ENCODE results near the gene ARFGAP1. TPM values are rescaled to one million over a fixed set of nuclear protein-coding genes. Genes with fewer than 3 reads are reported as not detected.

Gene ARFGAP1
- total RNA-seq, 2 donors from 2014 or later: 52.7 to 162 TPM

DNA sequence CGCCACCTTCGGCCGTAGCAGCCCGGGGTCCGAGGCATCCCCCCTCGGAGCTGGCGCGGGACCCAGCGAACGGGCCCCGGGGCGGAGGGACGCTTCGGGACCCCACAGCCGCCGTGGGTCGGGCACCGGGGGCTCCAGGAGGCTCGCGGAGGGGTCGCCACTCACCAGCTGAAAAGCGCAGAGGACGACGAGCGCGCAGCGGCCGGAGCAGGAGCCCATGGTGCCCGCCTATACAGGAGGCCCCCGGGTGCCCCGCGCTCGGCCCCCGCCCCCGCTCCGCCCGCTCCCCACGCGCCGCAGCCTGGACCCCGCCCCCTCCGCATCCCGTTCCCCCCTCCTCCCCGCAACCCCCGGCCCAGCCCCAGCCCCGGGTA lies 18.4 kb upstream of the ARFGAP1 start, which contains the start of gene NKAIN4:
Gene NKAIN4 (minus strand): TSS at position 232 of the 374 bp plus-strand sequence. CDS start 13 bp downstream, at position 219.
- intact Hi-C loops (cut with DNase I): no loop called here
- peaks cover 0 to 19% of the 10 kb centered on the region in 2 donors for H3K27me3 ChIP-seq
- peaks cover 12% of the 10 kb centered on the region for H3K4me1 ChIP-seq
- no peaks in the 10 kb centered on the region for H3K9me3 ChIP-seq
- TF ChIP-seq, protein P1, sequence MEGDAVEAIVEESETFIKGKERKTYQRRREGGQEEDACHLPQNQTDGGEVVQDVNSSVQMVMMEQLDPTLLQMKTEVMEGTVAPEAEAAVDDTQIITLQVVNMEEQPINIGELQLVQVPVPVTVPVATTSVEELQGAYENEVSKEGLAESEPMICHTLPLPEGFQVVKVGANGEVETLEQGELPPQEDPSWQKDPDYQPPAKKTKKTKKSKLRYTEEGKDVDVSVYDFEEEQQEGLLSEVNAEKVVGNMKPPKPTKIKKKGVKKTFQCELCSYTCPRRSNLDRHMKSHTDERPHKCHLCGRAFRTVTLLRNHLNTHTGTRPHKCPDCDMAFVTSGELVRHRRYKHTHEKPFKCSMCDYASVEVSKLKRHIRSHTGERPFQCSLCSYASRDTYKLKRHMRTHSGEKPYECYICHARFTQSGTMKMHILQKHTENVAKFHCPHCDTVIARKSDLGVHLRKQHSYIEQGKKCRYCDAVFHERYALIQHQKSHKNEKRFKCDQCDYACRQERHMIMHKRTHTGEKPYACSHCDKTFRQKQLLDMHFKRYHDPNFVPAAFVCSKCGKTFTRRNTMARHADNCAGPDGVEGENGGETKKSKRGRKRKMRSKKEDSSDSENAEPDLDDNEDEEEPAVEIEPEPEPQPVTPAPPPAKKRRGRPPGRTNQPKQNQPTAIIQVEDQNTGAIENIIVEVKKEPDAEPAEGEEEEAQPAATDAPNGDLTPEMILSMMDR (IDR thresholded peaks at IDR 0.05): no peak
- TF ChIP-seq POLR2A (IDR thresholded peaks at IDR 0.05): no peak
- no peak within 1 kb of the TSS for H3K4me3 ChIP-seq
- WGBS, 2 donors: 1% methylated on average over 17 of the region's 46 CpGs; no CpG with 5 or more reads in 1 of the 2 donors
- DNase-seq (no peak), ATAC-seq (no peak)
- H3K27ac ChIP-seq: no peak within 1 kb of the TSS
- H3K36me3 ChIP-seq (replicated peaks in 1 of 2; ENCODE audit: insufficient read depth in 1 of 2, low read depth in 2 of 2): no peaks in the 10 kb centered on the region

DNA sequence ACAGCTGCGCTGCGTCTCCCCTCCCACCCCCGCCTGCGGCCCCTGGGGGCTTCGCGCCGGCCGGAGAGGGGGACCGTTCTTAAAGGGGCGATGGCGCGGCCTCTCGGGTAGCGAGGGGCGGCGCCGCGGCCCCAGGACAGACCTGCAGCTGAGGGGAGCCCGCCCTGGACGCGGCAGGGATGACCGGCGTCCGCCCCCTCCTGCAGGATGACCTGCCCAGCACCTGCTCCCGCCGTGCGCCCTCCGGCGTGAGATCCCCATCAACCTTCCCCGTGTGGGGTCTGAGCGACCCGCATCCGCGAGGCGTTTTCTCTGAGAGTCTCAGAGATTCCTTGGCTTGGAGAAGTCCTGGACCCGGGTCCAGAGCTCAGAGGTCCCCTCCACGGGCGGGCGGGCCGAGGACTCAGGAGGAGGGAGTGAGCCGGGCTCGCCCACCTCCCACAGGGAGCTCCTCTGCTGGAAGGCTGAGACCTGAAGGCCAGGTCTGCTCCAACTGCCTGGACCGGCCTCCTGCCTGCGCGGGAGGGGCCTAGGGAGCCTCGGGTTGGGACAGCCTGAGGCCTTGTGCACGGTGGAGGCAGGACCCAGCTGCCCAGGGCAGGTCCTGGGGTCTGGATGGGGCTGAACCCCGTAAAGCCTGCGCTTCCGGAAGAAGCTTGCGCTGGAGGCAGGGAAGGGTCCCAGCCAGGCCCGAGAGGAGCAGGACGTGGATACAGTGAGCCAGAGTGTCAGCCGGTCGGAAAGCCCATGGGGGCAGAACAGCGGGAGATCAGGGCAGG lies 17.8 kb upstream of the ARFGAP1 start:
- Histone ChIP-seq H3K36me3 (replicated peaks in 1 of 2; ENCODE audit: insufficient read depth in 1 of 2, low read depth in 2 of 2) (no peaks in the 10 kb centered on the region), H3K27ac (no peak overlapping the region), H3K4me3 (no peak overlapping the region), H3K9me3 (no peaks in the 10 kb centered on the region), H3K27me3 (peaks cover 0 to 19% of the 10 kb centered on the region in 2 donors), H3K4me1 (peaks cover 12% of the 10 kb centered on the region)
- ATAC-seq (no peak), DNase-seq (peak in 1 of 4 donors; percentile 14)
- intact Hi-C loops (cut with DNase I): no loop called here
- TF ChIP-seq POLR2A (IDR thresholded peaks at IDR 0.05): no peak
- TF ChIP-seq, protein P1 (IDR thresholded peaks at IDR 0.05): no peak
- 5 to 25% methylated on average over 2 to 45 of the region's 56 CpGs for WGBS, 2 donors

DNA sequence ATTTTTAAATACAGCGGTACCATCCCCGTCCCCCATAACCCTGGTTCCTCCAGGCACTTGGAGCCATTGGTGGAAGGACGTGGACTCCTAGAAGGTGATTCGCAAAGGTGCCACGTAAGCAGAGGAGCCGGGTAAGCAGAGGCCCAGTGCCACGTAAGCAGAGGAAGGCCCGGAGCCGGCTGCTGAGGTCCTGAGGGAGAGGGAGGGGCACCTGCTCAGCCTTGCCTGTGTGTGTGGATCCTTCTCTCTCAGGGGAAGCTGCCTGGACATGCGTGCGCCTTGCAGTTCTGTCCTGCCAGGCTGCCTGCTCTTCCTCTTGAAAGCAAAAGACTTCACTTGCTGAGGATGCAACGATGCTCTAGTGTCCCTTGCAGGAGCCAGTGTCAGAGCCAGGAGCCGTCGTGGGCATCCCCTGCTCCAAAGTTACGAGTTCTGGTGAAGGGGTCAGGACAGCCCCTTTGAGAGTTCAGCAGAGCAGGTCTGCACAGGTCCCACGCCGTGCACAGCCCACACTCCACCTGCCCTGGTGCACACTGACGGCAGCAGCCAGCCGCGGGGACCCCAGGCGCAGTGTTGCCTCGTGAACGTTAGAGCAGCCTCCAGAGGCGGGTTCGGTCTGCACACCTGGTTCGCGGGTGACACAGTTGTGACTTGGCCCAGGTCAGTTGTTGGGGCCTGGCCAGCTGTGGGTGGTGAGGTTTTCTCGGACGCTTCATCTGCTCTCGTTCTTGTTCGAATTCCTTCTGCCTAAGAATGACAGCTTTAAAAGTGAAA lies 16.5 kb upstream of the ARFGAP1 start:
- TF ChIP-seq, protein P1 (IDR thresholded peaks at IDR 0.05): no peak
- TF ChIP-seq POLR2A (IDR thresholded peaks at IDR 0.05): no peak
- Histone ChIP-seq H3K4me1 (peaks cover 12% of the 10 kb centered on the region), H3K27me3 (peaks cover 0 to 19% of the 10 kb centered on the region in 2 donors), H3K4me3 (no peak overlapping the region), H3K9me3 (no peaks in the 10 kb centered on the region), H3K36me3 (replicated peaks in 1 of 2; ENCODE audit: insufficient read depth in 1 of 2, low read depth in 2 of 2) (no peaks in the 10 kb centered on the region), H3K27ac (no peak overlapping the region)
- intact Hi-C loops (cut with DNase I): no loop called here
- DNase-seq: no peak
- WGBS, 2 donors: 27 to 51% methylated on average over 9 to 31 of the region's 31 CpGs
- ATAC-seq: no peak

DNA sequence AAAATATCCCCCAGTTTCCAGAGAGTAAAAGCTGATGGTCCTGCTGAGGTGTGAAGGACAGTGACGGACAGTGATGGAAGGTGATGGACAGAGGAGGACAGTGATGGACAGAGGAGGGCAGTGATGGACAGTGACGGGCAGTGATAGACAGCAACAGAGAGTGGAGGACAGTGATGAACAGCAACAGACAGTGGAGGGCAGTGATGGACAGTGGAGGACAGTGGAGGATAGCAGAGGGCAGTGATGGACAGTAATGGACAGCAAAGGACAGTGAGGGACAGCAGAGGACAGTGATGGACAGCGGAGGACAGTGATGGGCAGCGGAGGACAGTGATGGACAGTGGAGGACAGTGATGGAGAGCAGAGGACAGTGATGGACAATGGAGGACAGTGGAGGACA lies 15.7 kb upstream of the ARFGAP1 start:
- H3K36me3 ChIP-seq (replicated peaks in 1 of 2; ENCODE audit: insufficient read depth in 1 of 2, low read depth in 2 of 2): no peaks in the 10 kb centered on the region
- intact Hi-C loops (cut with DNase I): no loop called here
- no peak overlapping the region for H3K4me3 ChIP-seq
- TF ChIP-seq, protein P1 (IDR thresholded peaks at IDR 0.05): no peak
- TF ChIP-seq POLR2A (IDR thresholded peaks at IDR 0.05): no peak
- peaks cover 0 to 19% of the 10 kb centered on the region in 2 donors for H3K27me3 ChIP-seq
- no peaks in the 10 kb centered on the region for H3K9me3 ChIP-seq
- DNase-seq (no peak), ATAC-seq (no peak)
- WGBS, 2 donors: 65 to 70% methylated on average over 4 of the region's 4 CpGs
- no peak overlapping the region for H3K27ac ChIP-seq
- peaks cover 12% of the 10 kb centered on the region for H3K4me1 ChIP-seq
